ENCODE measurements around the gene SLC24A4. TPM values are rescaled to one million over a fixed set of nuclear protein-coding genes. Genes with fewer than 3 reads are reported as not detected.

SLC24A4 gene
- total RNA-seq, 4 donors from 2014 or later, result 6.9 to 15.1 (median 8.3) TPM

DNA sequence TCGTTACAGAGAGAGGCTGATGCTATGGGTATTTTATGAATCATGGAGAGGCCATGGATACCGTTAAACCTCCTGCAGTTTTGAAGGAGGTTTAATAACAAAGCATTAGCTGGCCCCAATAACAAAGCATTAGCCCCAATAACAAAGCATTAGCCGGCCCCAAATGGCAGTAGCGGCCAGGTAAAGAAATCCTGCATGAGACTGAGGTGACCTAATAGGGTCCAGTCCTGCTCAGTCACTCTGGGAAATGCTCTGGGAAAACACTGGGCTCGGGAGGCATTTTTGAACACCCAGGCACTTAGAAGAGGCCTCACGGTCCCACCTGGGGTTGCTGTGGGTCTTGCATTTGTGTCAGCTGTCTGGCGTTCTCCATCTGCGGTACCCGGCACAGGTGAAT lies 189.8 kb downstream of the SLC24A4 start:
- 77 to 79% methylated on average over 9 of the region's 9 CpGs for WGBS, 2 donors
- H3K4me1 ChIP-seq, result peaks cover 0 to 48% (median 7%) of the 10 kb centered on the region in 4 donors
- H3K9me3 ChIP-seq, result no peaks in the 10 kb centered on the region
- no peak for DNase-seq (ENCODE audit: low spot score in 2 of 2)
- peak overlapping the region in 3 of 4 donors; percentile 52 to 79 (median 68) for H3K4me3 ChIP-seq
- TF ChIP-seq POLR2A (IDR thresholded peaks at IDR 0.05) (no peak), EP300 (IDR thresholded peaks at IDR 0.05) (no peak)
- H3K27me3 ChIP-seq, result peaks cover 0 to 8% of the 10 kb centered on the region in 2 donors
- H3K36me3 ChIP-seq, result no peaks in the 10 kb centered on the region
- peak overlapping the region in 2 of 4 donors; percentile 81 to 87 for H3K27ac ChIP-seq

- no peak for DNase-seq (ENCODE audit: low spot score in 2 of 2)
- peak within 1 kb of the TSS; percentile 46 to 79 (median 60) for H3K4me3 ChIP-seq
- 11% methylated on average over 27 to 40 of the region's 79 CpGs for WGBS, 2 donors
- H3K4me1 ChIP-seq, result peaks cover 0 to 48% (median 7%) of the 10 kb centered on the region in 4 donors
- no peaks in the 10 kb centered on the region for H3K9me3 ChIP-seq
- no peaks in the 10 kb centered on the region for H3K36me3 ChIP-seq
- TF ChIP-seq EP300 (IDR thresholded peaks at IDR 0.05), result no peak
- TF ChIP-seq CTCF (IDR thresholded peaks at IDR 0.05), result no peak
- no peak for TF ChIP-seq POLR2A (IDR thresholded peaks at IDR 0.05)
- H3K27ac ChIP-seq, result peak within 1 kb of the TSS in 3 of 4 donors; percentile 44 to 87 (median 81)
- H3K27me3 ChIP-seq, result peaks cover 0 to 8% of the 10 kb centered on the region in 2 donors
Measured at GRCh38 chr14:92513204-92513965, 190.4 kb downstream of the SLC24A4 start, which contains the start of gene RIN3. Gene RIN3 (plus strand): TSS chr14:92513781. CDS start chr14:92513933, 152 bp downstream.

GRCh38 chr14:92513966-92514843 lies 191.2 kb downstream of the SLC24A4 start:
- Histone ChIP-seq H3K4me3 (peak overlapping the region; percentile 46 to 79 (median 60)), H3K27me3 (peaks cover 0 to 8% of the 10 kb centered on the region in 2 donors), H3K27ac (peak overlapping the region in 3 of 4 donors; percentile 44 to 87 (median 81)), H3K9me3 (no peaks in the 10 kb centered on the region), H3K4me1 (peaks cover 0 to 48% (median 7%) of the 10 kb centered on the region in 4 donors), H3K36me3 (no peaks in the 10 kb centered on the region)
- no peak for DNase-seq (ENCODE audit: low spot score in 2 of 2)
- WGBS, 2 donors, result 7 to 35% methylated on average over 13 to 67 of the region's 81 CpGs
- TF ChIP-seq CTCF (IDR thresholded peaks at IDR 0.05) (no peak), POLR2A (IDR thresholded peaks at IDR 0.05) (no peak), EP300 (IDR thresholded peaks at IDR 0.05) (no peak)

DNA sequence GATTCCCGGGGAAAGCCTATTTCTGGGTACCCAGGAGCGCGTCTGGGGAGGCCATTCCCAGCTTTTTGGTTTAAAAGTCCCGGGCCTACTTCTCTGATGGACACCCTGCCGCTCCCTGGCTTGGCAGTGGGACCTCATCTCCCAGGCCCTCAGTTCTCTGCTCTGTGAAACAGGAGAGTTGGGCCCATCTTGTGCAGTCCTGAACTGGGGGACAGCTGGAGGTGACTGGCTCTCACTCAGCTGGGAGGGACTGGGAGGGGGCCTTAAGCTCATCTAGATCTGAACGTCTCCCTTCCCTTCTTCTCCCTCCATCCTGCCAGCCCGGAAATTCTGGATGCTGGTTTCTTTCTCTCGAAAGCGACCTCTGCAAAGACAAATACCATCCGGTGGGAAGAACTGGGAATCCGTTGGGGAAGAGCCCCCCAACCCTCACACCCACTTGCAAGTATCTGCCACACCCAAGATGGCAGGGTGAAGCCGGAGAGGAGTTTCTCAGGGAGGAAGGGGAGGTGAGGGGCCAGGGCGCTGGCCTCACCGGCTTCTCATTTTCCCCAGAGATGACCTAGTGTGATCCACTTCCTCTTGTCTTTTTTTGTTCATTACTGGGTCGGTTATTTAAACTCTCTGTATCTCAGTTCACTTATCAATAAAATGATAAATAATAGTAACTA lies 192.0 kb downstream of the SLC24A4 start:
- no peak for DNase-seq (ENCODE audit: low spot score in 2 of 2)
- Histone ChIP-seq H3K9me3 (no peaks in the 10 kb centered on the region), H3K36me3 (no peaks in the 10 kb centered on the region), H3K4me1 (peaks cover 0 to 48% (median 7%) of the 10 kb centered on the region in 4 donors), H3K27ac (peak overlapping the region in 2 of 4 donors; percentile 81 to 87), H3K27me3 (peaks cover 0 to 8% of the 10 kb centered on the region in 2 donors), H3K4me3 (peak overlapping the region; percentile 46 to 79 (median 60))
- TF ChIP-seq CTCF (IDR thresholded peaks at IDR 0.05) (no peak), POLR2A (IDR thresholded peaks at IDR 0.05) (no peak), EP300 (IDR thresholded peaks at IDR 0.05) (no peak)
- WGBS, 2 donors, result 58 to 65% methylated on average over 15 of the region's 15 CpGs
